ENCODE results near the gene PRKCZ.

DNA sequence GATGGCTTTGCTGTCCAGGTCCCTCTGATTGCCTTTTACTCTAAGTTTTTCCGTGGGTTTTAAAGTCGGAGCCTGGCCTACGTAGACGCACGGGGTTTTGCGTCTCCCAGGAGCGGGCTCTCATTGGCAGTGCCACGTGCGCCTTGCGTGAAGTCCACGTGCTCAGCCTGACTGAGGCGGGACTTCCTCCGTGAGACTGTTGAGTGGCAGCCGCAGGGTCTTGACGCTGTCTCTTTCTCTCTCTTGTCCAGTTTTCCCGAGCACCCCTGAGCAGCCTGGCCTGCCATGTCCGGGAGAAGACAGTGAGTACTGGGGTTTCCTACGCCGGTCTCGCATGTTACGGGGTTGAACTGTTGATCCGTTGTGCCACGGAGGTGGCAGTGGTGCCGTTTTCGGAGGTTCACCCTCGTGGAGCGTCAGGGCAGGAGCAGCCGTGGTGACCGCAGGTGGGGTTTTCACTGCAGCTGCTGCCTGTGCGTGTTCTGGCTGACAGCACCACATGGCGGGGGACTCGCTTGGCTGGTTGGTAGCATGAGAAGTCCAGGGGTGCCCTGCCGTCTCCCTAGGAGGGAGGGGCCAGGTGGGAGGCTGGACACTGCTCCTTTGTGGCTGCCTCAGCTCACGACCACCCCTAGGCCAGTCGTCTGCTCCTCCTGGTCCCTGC, 9.2 kb downstream of the PRKCZ start:
- TF ChIP-seq, protein P1, sequence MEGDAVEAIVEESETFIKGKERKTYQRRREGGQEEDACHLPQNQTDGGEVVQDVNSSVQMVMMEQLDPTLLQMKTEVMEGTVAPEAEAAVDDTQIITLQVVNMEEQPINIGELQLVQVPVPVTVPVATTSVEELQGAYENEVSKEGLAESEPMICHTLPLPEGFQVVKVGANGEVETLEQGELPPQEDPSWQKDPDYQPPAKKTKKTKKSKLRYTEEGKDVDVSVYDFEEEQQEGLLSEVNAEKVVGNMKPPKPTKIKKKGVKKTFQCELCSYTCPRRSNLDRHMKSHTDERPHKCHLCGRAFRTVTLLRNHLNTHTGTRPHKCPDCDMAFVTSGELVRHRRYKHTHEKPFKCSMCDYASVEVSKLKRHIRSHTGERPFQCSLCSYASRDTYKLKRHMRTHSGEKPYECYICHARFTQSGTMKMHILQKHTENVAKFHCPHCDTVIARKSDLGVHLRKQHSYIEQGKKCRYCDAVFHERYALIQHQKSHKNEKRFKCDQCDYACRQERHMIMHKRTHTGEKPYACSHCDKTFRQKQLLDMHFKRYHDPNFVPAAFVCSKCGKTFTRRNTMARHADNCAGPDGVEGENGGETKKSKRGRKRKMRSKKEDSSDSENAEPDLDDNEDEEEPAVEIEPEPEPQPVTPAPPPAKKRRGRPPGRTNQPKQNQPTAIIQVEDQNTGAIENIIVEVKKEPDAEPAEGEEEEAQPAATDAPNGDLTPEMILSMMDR (conservative IDR thresholded peaks at IDR 0.05; ENCODE audit: low read depth, low read length), result no peak
- no peak for TF ChIP-seq EZH2 (IDR thresholded peaks at IDR 0.05; ENCODE audit: borderline replicate concordance, low read depth, low read length, poor library complexity, severe bottlenecking)
